Measurements from ENCODE around the gene TSACC.

DNA sequence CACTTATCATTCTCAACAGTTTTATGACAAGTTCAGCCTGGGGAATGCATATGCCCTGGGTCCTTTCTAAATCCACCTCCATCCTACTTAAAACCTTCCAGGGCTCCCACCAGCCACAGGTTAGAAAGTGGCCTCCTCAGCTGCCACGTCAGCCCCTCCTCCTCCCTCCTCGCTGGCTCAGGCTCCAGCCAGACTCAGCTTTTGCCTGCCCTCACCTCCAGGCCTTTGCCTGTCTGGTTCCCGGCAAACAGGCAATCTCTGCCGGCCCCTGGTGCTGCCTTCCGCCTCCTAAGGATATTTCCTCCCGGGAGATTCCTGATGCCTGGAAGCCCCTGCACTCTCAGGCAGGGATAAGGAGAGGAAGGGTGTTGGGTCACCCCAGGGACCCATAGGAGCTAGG, 40.2 kb downstream of the TSACC start:
- TF ChIP-seq, protein P1, sequence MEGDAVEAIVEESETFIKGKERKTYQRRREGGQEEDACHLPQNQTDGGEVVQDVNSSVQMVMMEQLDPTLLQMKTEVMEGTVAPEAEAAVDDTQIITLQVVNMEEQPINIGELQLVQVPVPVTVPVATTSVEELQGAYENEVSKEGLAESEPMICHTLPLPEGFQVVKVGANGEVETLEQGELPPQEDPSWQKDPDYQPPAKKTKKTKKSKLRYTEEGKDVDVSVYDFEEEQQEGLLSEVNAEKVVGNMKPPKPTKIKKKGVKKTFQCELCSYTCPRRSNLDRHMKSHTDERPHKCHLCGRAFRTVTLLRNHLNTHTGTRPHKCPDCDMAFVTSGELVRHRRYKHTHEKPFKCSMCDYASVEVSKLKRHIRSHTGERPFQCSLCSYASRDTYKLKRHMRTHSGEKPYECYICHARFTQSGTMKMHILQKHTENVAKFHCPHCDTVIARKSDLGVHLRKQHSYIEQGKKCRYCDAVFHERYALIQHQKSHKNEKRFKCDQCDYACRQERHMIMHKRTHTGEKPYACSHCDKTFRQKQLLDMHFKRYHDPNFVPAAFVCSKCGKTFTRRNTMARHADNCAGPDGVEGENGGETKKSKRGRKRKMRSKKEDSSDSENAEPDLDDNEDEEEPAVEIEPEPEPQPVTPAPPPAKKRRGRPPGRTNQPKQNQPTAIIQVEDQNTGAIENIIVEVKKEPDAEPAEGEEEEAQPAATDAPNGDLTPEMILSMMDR (IDR thresholded peaks at IDR 0.05) = no peak
- no peak for TF ChIP-seq EZH2 (IDR thresholded peaks at IDR 0.05; ENCODE audit: borderline replicate concordance, insufficient read depth, low read depth, low read length, poor library complexity, severe bottlenecking)

All from B cell (primary cell).